Testis (tissue), 2 donors: Measurements from ENCODE around the gene RIOK2.

Source experiments
- POLR2A ChIP-seq: fragments of 450-650 bp; IDR thresholded peaks from one replicate; pipeline ENCODE4 v1.6.1; 2017; ENCODE audit warnings: antibody characterized with exemption, mild to moderate bottlenecking, moderate library complexity
- TF ChIP-seq, protein P1 (sequence below), 3 experiments: fragments of 450-650 bp in 2 of 3; fragments of 200-600 bp in 1 of 3; sonication (generic) in 1 of 3; IDR thresholded peaks; one replicate each; pipeline ENCODE4 v1.5.1; 2016 to 2019; ENCODE audit warnings: antibody characterized with exemption in 3 of 3, mild to moderate bottlenecking in 2 of 3, moderate library complexity in 1 of 3

DNA sequence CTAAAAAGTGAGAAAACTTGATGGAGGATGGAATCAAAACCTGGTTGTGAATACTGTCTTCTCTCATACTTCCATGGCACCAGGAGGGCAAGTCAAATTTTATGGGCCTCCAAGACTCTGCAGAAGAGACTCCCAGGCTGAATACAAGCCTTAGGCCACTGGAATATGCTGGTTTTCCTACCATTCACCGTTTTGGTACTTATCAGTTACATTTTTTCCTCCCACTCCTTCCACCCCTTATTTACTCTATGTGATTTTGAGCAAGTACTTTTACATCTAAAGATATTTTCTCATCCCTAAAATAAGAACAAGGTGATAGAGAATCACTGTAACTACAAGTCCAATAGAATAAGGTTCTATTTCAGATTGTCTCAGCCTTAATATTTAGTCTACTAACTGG lies 32.6 kb downstream of the RIOK2 start:
- TF ChIP-seq, protein P1, sequence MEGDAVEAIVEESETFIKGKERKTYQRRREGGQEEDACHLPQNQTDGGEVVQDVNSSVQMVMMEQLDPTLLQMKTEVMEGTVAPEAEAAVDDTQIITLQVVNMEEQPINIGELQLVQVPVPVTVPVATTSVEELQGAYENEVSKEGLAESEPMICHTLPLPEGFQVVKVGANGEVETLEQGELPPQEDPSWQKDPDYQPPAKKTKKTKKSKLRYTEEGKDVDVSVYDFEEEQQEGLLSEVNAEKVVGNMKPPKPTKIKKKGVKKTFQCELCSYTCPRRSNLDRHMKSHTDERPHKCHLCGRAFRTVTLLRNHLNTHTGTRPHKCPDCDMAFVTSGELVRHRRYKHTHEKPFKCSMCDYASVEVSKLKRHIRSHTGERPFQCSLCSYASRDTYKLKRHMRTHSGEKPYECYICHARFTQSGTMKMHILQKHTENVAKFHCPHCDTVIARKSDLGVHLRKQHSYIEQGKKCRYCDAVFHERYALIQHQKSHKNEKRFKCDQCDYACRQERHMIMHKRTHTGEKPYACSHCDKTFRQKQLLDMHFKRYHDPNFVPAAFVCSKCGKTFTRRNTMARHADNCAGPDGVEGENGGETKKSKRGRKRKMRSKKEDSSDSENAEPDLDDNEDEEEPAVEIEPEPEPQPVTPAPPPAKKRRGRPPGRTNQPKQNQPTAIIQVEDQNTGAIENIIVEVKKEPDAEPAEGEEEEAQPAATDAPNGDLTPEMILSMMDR (IDR thresholded peaks at IDR 0.05), result no peak
- TF ChIP-seq POLR2A, result no peak
